Endometrium (tissue), 2 donors: ENCODE data around the gene MCHR1.

Source experiments
- FAIRE-seq: peaks from 2 replicates; lab custom pipeline; 2012; peaks lifted over from hg19 to GRCh38; lab: Jason Lieb, UNC
- donor health status: control.
- donor health status: control.

Gene MCHR1

DNA sequence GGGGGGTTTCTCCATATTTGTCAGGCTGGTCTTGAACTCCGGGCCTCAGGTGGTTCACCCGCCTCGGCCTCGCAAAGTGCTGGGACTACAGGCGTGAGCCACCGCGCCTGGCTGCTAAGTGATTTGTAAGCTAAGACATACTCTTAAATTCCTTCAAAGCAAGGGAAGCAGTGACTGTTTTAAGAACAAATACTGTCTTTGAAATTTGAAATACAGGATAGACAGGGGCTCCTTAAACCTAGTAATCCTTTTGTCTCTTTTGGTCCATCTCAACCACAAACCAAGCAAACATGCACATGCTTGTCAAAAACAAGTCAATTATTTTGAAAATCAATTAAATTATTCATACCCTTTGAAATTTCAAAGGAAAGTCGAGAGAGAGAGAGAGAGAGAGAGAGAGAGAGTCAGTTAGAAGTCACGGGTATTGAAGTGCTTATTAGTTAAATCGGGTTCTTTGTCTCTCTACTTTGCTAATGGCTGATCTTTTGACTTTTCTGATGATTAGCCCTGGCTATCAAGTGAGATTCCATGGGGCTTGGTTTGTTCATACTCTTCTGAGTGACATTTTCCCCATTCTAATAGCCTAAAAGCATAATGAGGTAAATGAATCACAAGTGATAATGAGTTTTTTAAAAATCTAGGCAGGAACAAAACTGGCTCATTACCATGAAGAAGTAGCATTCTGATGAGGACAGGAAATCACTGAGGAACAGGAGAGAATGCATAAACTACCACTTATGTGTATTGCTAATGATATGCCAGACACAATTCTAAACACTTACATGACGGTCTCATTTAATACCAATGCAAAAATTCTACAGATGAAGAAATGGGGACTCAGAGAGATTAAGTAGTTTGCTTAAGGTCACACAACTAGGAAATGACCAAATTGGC is 48.0 kb downstream of the MCHR1 start:
- FAIRE-seq: no peak

DNA sequence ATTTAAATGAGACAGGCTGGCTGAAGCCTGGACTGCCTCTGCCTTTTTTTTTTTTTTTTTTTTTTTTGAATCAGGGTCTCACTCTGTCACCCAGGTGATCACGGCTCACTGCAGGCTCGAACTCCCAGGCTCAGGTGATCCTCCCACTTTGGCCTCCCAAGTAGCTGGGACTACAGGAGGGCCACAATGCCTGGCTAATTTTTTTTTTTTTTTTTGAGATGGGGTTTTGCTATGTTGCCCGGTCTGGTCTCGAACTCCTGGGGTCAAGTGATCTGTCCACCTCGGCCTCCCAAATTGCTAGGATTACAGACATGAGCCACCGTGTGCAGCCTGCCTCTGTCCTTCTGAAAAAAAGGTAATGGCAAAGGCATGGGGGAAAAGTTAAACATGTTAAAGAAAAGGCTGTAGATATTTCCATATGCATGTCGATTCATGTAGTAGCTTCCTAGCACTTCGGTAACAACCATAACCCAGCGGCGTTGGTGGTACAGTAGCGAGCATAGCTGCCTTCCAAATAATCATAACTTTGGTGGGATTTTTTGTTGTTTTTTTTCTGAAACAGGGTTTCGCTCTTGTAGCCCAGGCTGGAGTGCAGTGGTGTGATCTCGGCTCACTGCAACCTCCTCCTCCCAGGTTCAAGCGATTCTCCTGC is 48.8 kb downstream of the MCHR1 start:
- no peak for FAIRE-seq

DNA sequence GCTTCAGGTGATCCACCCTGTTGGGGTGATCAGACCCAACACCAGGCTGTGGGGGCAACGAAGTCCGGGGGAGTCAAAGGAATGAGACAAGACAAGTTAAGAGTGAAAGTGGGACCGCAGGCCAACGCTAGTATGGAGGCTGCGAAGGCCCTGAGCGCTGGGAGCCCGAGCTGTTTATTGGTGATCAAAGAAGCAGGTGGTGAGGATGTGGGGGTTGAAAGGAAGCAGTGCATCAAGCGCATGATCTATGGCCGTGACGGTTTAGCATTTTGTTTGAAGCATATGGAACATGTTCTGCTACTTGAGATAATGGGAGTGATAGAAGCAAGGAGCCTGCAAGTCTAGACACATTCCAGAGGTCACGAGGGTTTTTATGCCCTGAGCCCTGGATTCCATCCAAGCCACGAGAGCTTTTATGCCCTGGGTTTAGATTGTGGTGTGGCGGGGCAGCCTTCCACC is 49.5 kb downstream of the MCHR1 start:
- no peak for FAIRE-seq

DNA sequence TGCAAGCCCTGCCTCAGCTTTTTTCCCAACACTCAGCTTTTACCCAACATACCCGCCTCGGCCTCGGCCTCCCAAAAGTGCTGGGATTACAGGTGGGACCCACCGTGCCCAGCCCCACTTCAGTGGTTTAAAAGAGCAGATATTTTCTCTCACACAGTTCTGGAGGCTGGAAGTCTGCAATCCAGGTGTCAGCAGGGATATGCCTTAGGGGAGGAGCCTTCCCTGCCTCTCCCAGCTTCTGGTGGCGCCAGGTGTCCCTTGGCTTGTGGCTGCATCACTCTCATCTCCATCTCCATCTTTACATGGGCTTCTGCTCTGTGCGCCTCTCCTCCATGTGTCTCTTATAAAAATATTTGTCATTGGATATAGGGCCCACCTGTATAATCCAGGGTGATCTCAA is 50.0 kb downstream of the MCHR1 start:
- no peak for FAIRE-seq
